HCT116 (cell line): ENCODE measurements around the gene FOXC2.

Experiments
- ATF3 ChIP-seq: IDR thresholded peaks from 2 replicates; pipeline ENCODE4 v1.6.1; 2012
- CEBPB ChIP-seq: IDR thresholded peaks from 2 replicates; pipeline ENCODE4 v1.6.1; 2012; ENCODE audit warnings: low read depth
- EZH2phosphoT487 ChIP-seq: fragments of 200-600 bp; IDR thresholded peaks from 2 replicates; pipeline ENCODE4 v1.6.1; 2018; ENCODE audit warnings: antibody characterized with exemption, borderline replicate concordance
- POLR2A ChIP-seq: IDR thresholded peaks from 2 replicates; pipeline ENCODE4 v1.7.0; 2011; ENCODE audit warnings: borderline replicate concordance; ENCODE audit not compliant: insufficient read depth, insufficient read length; ENCODE audit errors: extremely low read depth
- YY1 ChIP-seq: IDR thresholded peaks from 2 replicates; pipeline ENCODE4 v1.6.1; 2011; ENCODE audit warnings: low read length, low read depth, moderate library complexity, mild to moderate bottlenecking; ENCODE audit not compliant: insufficient replicate concordance; ENCODE audit errors: extremely low read depth
- TF ChIP-seq, protein P1 (sequence below), 3 experiments: fragments of 200-600 bp in 1 of 3; sonication (generic) in 1 of 3; IDR thresholded peaks in 2 of 3; conservative IDR thresholded peaks in 1 of 3; 2 replicates each; pipeline ENCODE4 v1.5.1; 2012 to 2017; ENCODE audit warnings: low read depth in 2 of 3, low read length in 2 of 3, antibody characterized with exemption in 1 of 3, borderline replicate concordance in 1 of 3, control low read depth in 1 of 3, mild to moderate bottlenecking in 1 of 3, mixed read lengths in 1 of 3, mixed run types in 1 of 3, moderate library complexity in 1 of 3; ENCODE audit not compliant: insufficient read depth in 1 of 3

GRCh38 chr16:86565644-86566511 is 751 bp upstream of the FOXC2 start:
- TF ChIP-seq EZH2phosphoT487, result no peak
- TF ChIP-seq, protein P1, sequence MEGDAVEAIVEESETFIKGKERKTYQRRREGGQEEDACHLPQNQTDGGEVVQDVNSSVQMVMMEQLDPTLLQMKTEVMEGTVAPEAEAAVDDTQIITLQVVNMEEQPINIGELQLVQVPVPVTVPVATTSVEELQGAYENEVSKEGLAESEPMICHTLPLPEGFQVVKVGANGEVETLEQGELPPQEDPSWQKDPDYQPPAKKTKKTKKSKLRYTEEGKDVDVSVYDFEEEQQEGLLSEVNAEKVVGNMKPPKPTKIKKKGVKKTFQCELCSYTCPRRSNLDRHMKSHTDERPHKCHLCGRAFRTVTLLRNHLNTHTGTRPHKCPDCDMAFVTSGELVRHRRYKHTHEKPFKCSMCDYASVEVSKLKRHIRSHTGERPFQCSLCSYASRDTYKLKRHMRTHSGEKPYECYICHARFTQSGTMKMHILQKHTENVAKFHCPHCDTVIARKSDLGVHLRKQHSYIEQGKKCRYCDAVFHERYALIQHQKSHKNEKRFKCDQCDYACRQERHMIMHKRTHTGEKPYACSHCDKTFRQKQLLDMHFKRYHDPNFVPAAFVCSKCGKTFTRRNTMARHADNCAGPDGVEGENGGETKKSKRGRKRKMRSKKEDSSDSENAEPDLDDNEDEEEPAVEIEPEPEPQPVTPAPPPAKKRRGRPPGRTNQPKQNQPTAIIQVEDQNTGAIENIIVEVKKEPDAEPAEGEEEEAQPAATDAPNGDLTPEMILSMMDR (IDR thresholded peaks at IDR 0.05 in 2 of 3, conservative IDR thresholded peaks at IDR 0.05 in 1 of 3; ENCODE audit: borderline replicate concordance in 1 of 3, insufficient read depth in 1 of 3, low read depth in 2 of 3, low read length in 2 of 3), result no peak
- TF ChIP-seq ATF3, result no peak
- no peak for TF ChIP-seq CEBPB
- TF ChIP-seq YY1, result no peak
- TF ChIP-seq POLR2A, result no peak
